ENCODE data around the gene JUNB. TPM values are rescaled to one million over a fixed set of nuclear protein-coding genes. Genes with fewer than 3 reads are reported as not detected.

JUNB gene
- polyA plus RNA-seq, 3 donors = 1,279 to 3,167 (median 1,468) TPM

DNA sequence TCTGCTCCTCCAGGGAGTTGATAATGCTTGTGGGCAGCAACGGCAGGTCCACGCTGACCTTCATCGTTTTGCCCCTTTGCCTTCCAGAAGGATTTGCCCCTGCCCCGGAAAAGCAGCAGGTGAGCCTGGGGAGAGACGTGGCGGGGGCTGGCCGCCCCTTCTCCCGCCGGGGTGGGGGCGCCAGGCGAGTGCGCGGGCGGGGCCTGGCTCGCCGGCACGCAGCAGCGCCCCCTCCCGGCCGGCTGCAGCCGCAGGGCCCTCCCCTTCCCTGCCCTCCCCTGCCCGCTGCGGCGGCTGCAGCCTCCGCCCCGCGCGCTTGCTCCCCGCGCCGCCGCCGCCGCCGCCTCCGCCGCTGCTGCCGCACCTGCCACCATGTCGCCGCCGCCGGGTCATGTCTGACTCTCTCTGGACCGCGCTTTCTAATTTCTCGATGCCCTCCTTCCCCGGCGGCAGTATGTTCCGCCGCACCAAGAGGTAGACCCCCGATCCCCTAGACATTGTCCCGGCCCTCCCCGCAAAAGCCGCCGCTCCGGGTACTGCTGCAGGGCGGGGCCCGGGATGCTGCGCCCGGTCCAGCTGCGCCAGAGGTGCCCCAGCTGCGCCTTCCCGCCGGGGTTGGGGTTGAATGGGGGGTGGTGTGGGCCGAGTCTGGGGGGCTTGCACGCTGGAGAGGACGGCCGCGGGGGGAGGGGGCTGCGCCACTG is 47.0 kb downstream of the JUNB start, which contains the start of gene MAST1:
Gene MAST1, plus strand, starts transcription at position 334 of the 704 bp plus-strand sequence. Its CDS starts 58 bp downstream, at position 392.
- Histone ChIP-seq H3K4me3 (replicated peaks in 1 of 3; ENCODE audit: low read depth in 2 of 3, low read length in 3 of 3) (no peak within 1 kb of the TSS), H3K79me2 (ENCODE audit: insufficient read depth, low read length) (no peaks in the 10 kb centered on the region), H3K36me3 (replicated peaks in 1 of 2; ENCODE audit: control insufficient read depth in 1 of 2, insufficient read depth in 2 of 2, low read length in 2 of 2) (no peaks in the 10 kb centered on the region), H4K20me1 (ENCODE audit: insufficient read depth, low read length) (no peaks in the 10 kb centered on the region), H3K9me3 (replicated peaks in 1 of 2; ENCODE audit: control insufficient read depth in 1 of 2, insufficient read depth in 1 of 2, low read length in 2 of 2) (peaks cover 13 to 60% of the 10 kb centered on the region in 2 donors), H3K4me1 (ENCODE audit: control insufficient read depth in 1 of 2, insufficient read depth in 2 of 2, low read length in 2 of 2) (peaks cover 17 to 37% of the 10 kb centered on the region in 2 donors), H3K4me2 (replicated peaks; ENCODE audit: extremely low read depth, low read length, poor library complexity, severe bottlenecking) (peak within 1 kb of the TSS; percentile 57), H3K9ac (ENCODE audit: insufficient read depth, low read length, poor library complexity, severe bottlenecking) (no peak within 1 kb of the TSS), H3K27me3 (ENCODE audit: control insufficient read depth in 2 of 2, insufficient read depth in 2 of 2, low read length in 2 of 2) (peaks cover 70 to 88% of the 10 kb centered on the region in 2 donors), H3K27ac (ENCODE audit: low read depth in 1 of 2, low read length in 2 of 2) (no peak within 1 kb of the TSS), H2AFZ (ENCODE audit: insufficient read depth, low read depth, low read length, poor library complexity, severe bottlenecking) (no peak within 1 kb of the TSS)
- intact Hi-C loops (cut with micrococcal nuclease) = no loop called here
- Mint-ChIP-seq H3K9me3 (peaks cover 3 to 47% (median 38%) of the 10 kb centered on the region in 7 donors), H3K27ac (peak within 1 kb of the TSS in 1 of 7 donors; percentile 73), H3K4me1 (peaks cover 31% of the 10 kb centered on the region), H3K27me3 (ENCODE audit: low read depth in 3 of 3) (peaks cover 79 to 87% (median 80%) of the 10 kb centered on the region in 3 donors), H3K36me3 (peaks cover 11 to 12% of the 10 kb centered on the region in 2 donors), H3K4me3 (peak within 1 kb of the TSS; percentile 41 to 85)
- TF ChIP-seq, protein P1, sequence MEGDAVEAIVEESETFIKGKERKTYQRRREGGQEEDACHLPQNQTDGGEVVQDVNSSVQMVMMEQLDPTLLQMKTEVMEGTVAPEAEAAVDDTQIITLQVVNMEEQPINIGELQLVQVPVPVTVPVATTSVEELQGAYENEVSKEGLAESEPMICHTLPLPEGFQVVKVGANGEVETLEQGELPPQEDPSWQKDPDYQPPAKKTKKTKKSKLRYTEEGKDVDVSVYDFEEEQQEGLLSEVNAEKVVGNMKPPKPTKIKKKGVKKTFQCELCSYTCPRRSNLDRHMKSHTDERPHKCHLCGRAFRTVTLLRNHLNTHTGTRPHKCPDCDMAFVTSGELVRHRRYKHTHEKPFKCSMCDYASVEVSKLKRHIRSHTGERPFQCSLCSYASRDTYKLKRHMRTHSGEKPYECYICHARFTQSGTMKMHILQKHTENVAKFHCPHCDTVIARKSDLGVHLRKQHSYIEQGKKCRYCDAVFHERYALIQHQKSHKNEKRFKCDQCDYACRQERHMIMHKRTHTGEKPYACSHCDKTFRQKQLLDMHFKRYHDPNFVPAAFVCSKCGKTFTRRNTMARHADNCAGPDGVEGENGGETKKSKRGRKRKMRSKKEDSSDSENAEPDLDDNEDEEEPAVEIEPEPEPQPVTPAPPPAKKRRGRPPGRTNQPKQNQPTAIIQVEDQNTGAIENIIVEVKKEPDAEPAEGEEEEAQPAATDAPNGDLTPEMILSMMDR (IDR thresholded peaks at IDR 0.05) = peak; percentile 66
- under 1% methylated on average over 59 of the region's 69 CpGs for WGBS (ENCODE audit: insufficient coverage)
- DNase-seq = peak in 2 of 3 donors; percentile 17 to 49

DNA sequence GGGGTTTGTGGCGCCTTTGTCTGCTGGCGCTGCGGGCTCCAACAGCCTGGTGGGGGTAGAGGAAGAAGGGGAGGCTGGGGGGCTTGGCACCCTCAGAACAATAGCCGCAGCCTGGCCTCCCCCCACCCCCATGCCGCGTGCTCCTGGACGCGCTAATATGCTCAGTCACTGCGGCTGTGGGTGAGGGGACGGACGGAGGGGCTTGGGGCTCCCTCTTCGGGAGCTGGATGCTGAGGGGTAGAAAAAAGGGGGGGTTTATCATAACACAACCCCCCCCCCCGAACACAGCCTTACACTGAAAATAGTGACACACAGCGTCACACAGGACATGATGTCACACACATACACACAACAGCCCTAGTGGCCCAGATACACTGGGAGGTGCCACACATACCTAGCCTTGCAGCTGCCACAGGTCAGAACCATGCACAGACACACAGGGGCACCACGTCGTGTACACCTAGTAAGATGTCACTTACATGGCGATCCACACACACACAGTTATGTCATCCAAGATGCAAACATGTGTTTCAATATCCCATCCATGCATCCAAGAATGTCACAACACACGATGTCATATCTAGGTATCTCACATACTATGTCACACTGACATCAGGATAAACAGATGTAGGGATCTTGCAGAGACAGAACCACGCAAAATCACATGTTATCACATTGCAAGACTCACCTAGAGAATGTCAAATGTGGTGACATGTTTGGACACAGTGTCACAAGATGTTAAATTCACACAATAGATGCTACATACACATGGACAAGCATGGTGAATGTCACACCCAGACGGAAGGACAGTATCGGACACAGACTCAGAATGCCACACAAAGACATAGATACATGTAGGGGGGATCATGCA is 47.8 kb downstream of the JUNB start:
- TF ChIP-seq, protein P1 (IDR thresholded peaks at IDR 0.05) = no peak
- intact Hi-C loops (cut with micrococcal nuclease) = no loop called here
- H3K9ac ChIP-seq (ENCODE audit: insufficient read depth, low read length, poor library complexity, severe bottlenecking) = no peak overlapping the region
- H4K20me1 ChIP-seq (ENCODE audit: insufficient read depth, low read length) = no peaks in the 10 kb centered on the region
- DNase-seq = no peak
- Mint-ChIP-seq H3K9me3 (peaks cover 3 to 47% (median 36%) of the 10 kb centered on the region in 7 donors), H3K27me3 (ENCODE audit: low read depth in 3 of 3) (peaks cover 78 to 87% (median 83%) of the 10 kb centered on the region in 3 donors), H3K4me1 (peaks cover 30% of the 10 kb centered on the region), H3K27ac (no peak overlapping the region), H3K4me3 (peak overlapping the region in 1 of 2 donors; percentile 85), H3K36me3 (peaks cover 11% of the 10 kb centered on the region in 2 donors)
- peaks cover 13 to 59% of the 10 kb centered on the region in 2 donors for H3K9me3 ChIP-seq (replicated peaks in 1 of 2; ENCODE audit: control insufficient read depth in 1 of 2, insufficient read depth in 1 of 2, low read length in 2 of 2)
- H3K36me3 ChIP-seq (replicated peaks in 1 of 2; ENCODE audit: control insufficient read depth in 1 of 2, insufficient read depth in 2 of 2, low read length in 2 of 2) = no peaks in the 10 kb centered on the region
- H3K27me3 ChIP-seq (ENCODE audit: control insufficient read depth in 2 of 2, insufficient read depth in 2 of 2, low read length in 2 of 2) = peaks cover 65 to 84% of the 10 kb centered on the region in 2 donors
- 42% methylated on average over 4 of the region's 21 CpGs for WGBS (ENCODE audit: insufficient coverage)
- no peak overlapping the region for H3K27ac ChIP-seq (ENCODE audit: low read depth in 1 of 2, low read length in 2 of 2)
- H3K4me3 ChIP-seq (replicated peaks in 1 of 3; ENCODE audit: low read depth in 2 of 3, low read length in 3 of 3) = no peak overlapping the region
- H3K4me1 ChIP-seq (ENCODE audit: control insufficient read depth in 1 of 2, insufficient read depth in 2 of 2, low read length in 2 of 2) = peaks cover 15 to 33% of the 10 kb centered on the region in 2 donors
- peak overlapping the region; percentile 57 for H3K4me2 ChIP-seq (replicated peaks; ENCODE audit: extremely low read depth, low read length, poor library complexity, severe bottlenecking)
- H2AFZ ChIP-seq (ENCODE audit: insufficient read depth, low read depth, low read length, poor library complexity, severe bottlenecking) = no peak overlapping the region
- H3K79me2 ChIP-seq (ENCODE audit: insufficient read depth, low read length) = no peaks in the 10 kb centered on the region
